Tracheal epithelial cell (primary cell): Measurements from ENCODE around the gene RNF128. TPM values are rescaled to one million over a fixed set of nuclear protein-coding genes. Genes with fewer than 3 reads are reported as not detected.

ENCODE experiments used
- total RNA-seq: library from RNA; depleted of rRNA; stranded (reverse); fragments of >200 nt; gene quantifications from 2 replicates; pipeline ENCODE4 v1.2.1, GENCODE V29; 2014

The RNF128 gene
- total RNA-seq: 19.0 and 51.8 TPM in 2 replicates

GRCh38 chrX:106726485-106727437 lies at the start of gene RNF128:
Gene RNF128, plus strand, starts transcription at chrX:106726701. Its CDS starts 213 bp downstream, at chrX:106726914.

GRCh38 chrX:106802388-106803275 lies 76.1 kb downstream of the RNF128 start, which contains the start of gene TBC1D8B:
Gene TBC1D8B, plus strand, starts transcription at chrX:106802673. Its CDS starts 181 bp downstream, at chrX:106802854.

Other genes starting within 250 kb of the RNF128 start
- 1.9 and 2.7 TPM in 2 replicates for gene RADX, start 114.7 kb upstream of the RNF128 start, total RNA-seq
- 4.3 and 4.9 TPM in 2 replicates for gene TBC1D8B, start 76.0 kb downstream of the RNF128 start, total RNA-seq
- not detected in 2 replicates for gene RIPPLY1, start 176.6 kb downstream of the RNF128 start, total RNA-seq
- 0.96 TPM in 1 of 2 replicates, not detected in the other for gene CLDN2, start 193.7 kb downstream of the RNF128 start, total RNA-seq